ENCODE data around the gene SHANK1.

GRCh38 chr19:50688766-50689165 lies 30.8 kb downstream of the SHANK1 start:
- TF ChIP-seq CTCF (IDR thresholded peaks at IDR 0.05), result no peak
- TF ChIP-seq POLR2A (IDR thresholded peaks at IDR 0.05), result no peak
